ENCODE results near the gene GABRP.
"Not testable (repeated sequence)": the region's sequence is repeated elsewhere in the genome, so short reads cannot be mapped to it uniquely, and the experiment has no call there.

GABRP gene

DNA sequence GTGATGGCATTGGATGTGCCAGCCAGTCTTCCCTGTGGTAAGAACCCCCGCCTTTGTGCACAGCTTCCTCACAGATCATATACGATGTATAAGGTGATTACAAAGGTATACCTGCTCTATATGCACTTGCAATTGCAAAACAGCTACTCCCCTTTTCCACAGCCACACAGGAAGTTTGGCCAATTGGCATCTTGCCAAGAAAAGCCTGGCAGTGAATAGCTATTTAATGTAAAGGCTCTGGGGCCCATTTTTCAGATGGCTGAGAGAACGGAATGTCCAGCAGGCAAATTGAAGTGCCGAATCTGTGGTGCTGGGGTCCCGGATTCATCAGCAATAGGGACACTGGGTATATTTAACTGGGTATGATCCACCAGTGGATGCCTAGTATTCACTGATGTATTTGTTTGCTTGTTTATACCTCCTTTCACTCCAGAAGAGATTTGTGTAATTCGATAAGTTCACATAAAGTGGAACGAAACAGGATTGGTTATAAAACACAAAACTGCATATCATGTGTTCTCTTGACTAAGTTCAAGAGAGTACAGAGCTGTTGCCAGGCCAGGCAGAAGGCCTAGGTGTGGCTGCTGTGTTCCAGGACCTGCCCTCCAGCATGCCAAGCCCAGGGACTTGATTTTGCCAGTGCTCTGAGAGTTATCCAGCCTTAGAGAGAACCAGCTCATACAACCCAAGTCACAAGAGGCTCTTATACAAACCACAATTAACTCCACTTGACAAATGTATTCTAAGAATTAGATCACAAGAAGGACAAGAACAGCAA lies 27.7 kb upstream of the GABRP start:
- no peak for DNase-seq

DNA sequence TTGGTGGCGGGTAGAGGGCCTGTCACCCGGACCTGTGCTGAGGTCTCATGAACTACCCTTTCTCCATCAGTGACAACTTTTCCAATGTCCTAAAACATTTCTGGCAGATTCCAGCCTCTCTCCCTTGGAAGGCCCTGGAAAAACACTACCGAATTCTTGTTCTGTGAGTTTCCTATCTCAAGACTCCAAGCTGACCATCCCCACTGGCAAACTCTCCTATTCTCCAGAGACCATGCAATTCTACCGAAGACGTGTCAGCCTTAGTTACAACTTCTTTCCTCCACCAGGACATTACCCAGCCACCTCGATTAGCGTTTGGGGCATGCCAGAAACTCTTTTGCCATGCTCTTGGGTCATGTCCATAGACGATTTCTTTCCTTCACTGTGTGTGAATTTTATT lies 26.8 kb upstream of the GABRP start:
- DNase-seq, result no peak

DNA sequence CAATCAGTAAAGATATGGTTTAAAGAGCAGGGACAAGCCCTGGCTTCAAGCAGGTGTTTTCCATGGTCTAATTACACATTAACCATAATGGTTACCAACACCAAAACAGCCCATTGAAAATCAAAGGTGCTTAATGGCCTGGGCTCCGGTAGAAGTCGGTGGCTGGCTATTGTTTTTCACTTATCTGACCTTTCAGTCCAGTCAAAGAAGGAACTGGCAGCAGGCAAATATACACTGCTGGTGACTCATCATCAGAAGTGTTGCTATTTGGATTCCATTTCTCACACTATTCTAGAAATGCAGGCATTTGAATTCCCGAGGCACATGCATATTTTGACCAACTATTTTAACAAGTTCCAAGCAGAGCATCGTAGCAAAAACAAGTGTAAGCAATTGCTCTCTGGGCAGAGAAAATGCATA lies 26.3 kb upstream of the GABRP start:
- DNase-seq, result no peak

DNA sequence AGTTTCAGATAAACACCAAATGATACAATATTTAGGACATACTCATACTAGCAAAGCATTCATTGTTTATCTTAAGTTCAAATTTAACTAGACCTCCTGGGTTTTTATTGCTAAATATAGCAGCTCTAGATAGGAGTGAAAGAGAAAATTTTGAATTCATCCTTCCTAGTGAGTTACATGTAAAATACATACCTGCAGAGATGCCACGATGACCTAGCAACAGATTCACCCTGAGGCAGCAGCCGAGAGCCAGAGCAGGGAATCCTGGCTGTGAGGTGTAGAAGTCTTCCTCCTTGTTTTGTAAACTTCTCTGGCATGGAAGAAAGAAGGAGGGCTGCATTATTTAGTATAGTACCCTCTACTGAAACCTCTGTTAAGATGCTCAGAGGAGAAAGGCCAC lies 25.9 kb upstream of the GABRP start:
- no peak for DNase-seq

DNA sequence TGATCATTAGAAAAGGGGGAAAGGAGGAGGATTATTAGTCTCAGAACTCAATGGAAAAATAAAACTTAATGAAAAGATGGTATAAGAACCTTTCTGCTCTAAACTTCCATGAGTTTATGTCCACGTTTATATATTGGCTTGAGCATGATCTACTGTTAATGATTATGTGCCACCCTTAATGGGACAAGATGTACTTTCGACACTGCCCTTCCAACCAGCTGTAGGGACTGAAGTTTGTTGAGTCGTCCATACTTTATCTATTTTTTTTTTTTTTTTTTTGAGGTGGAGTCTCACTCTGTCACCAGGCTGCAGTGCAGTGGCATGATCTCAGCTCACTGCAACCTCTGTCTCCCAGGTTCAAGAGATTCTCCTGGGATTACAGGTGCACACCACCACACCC lies 25.0 kb upstream of the GABRP start:
- no peak for DNase-seq

DNA sequence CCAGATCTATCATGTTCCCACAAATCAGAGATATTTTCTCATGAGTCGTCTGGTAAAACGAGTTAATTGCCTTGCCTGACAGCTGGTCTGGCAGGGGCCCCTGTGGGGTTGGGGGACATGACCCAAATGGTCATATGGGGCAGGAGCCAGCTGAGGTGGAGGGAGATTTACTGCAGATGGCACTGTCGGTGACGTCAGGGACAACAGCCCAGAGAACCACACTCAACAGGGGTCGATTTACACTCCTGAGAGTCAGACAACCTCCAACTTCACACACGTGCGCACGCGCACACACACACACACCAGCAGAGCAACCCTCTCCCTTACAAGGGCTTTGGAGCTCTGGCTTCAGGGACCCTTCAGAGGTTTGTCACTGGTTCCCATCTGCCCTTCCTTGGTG lies 23.4 kb upstream of the GABRP start:
- no peak for DNase-seq

DNA sequence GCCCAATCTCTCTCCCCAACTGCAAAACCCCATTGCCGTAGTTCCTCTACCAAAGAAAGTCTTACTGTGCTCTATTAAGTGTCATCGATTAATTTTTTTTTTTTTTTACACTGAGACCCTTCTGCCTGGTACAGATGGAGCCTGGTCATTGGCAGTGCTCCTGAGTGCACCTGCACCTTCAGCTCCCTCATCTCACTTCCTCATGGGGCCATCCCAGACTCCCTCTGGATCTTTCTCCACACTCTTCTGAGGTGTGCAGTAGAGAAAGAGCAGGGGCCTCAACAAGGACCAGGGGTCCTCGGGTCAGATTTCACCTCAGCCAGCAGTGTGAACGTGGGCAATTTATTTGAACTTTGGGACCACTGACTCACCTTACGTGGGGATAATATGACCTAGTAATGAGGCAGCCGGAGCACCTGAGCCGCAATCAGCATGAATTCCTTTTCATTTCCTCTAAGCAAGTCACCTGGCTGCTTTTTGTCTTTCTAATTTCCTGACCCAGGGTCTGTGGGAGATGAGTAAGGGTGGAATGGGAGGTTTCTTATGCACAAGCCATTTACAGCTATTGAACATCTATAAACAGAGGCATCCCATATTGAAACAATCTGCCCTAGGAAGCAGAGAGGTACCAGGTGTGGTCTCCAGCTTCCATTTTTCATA lies 22.3 kb upstream of the GABRP start:
- DNase-seq, result no peak

DNA sequence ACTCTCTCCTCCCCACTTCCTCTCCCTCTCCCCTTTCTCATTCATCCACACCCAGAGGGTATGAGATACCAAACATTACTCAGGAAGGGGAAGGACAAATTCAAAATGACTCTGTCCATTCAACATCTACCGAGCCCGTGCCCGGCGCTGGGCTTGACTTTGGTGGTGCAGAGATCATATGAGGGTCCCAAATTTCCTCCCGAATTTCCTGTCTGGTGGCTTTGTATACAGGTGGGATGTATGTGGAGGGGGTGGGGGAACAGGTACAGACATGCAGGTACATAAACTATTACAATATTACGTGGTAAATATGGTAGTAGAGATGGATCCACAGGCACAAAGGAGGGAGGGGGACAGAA lies 21.8 kb upstream of the GABRP start:
- DNase-seq, result no peak

DNA sequence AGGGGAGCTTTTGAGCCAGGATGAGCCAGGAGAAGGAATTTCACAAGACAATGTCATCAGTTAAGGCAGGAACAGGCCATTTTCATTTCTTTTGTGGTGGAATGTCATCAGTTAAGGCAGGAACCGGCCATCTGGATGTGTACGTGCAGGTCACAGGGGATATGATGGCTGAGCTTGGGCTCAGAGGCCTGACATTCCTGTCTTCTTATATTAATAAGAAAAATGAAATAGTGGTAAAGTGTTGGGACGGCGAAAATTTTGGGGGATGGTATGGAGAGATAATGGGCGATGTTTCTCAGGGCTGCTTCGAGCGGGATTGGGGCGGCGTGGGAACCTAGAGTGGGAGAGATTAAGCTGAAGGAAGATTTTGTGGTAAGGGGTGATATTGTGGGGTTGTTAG lies 21.2 kb upstream of the GABRP start:
- DNase-seq, result not testable (repeated sequence)

DNA sequence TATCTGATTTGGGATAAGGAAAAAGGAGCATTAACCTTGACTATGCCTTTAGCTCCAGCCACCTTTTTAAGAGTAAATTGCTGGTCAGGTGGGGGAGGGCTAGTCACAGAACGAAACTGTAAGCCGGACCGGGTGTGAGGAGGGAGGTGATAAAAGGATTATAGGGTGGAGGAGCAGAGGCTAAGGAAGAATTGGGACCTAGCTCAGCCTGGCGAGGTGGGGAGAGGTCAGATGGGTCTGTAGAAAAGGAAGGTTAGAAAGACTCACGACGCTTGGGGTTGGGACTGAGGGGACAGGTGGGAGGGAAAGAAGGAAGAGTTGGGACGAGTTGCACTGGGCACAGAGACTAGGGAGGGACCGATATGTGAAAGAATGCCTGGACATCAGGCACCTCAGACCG lies 17.7 kb upstream of the GABRP start:
- DNase-seq, result not testable (repeated sequence)

DNA sequence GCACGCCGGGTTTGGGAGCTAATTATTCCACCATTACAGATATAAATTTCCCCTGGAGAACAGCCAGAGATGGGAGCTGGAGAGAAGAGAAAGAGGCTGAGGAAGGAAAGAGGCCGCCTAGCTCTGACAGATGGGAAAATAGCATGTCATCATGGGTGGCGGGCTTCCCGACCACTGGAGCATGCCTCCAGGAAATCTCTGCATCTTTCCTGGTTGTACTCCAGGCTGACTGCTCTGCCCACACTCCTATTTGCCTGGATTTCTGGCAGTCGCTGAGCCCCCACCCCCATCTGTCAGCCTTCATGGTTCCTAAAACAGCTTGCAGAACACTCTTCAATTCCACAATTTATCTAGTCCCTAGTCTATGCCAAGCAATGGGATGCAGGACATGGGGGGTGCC lies 14.3 kb upstream of the GABRP start:
- DNase-seq, result no peak

DNA sequence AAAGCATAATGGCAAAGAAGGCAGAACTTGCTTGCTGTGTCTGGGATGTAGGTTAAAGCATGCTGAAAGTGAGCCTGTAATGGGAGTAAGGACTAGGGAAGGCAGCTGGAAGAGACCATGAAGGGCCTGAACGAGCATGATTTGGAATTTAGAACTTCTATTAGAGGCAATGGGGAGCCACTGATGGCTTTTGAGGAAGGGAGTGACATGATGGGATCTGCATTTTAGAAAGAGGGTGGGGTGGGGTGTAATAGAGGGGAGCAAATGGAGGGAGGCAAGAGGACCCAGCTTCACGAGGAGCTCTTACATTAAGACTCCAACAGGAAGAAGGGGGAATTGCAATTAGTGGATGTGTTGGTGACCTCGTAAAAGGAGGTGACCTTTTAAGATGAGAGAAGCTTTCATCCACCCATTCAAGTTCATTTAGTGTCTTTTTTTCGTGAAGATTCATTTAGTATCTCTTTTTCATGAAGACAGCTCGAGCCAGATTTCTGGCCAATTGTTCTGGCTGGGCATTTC lies 13.6 kb upstream of the GABRP start:
- DNase-seq, result no peak

DNA sequence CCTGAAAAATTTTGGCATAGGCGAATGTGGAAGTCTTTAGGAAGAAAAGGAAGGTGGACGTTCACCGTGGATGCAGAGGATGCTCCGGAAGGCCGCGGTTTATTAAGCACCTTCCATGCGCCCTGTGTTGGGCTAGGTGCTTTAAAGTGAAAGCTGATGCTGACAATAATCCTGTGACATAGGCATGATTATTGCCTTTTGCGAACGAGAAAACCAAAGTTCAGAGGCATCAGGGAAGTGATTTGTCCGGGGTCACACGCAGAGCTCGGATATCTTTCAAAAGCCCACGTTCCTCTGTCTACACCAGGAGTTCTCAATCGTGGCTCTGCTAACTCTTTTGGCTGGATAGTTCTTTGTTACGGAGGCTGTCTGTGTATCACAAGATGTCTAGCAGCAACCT lies 12.0 kb upstream of the GABRP start:
- no peak for DNase-seq

DNA sequence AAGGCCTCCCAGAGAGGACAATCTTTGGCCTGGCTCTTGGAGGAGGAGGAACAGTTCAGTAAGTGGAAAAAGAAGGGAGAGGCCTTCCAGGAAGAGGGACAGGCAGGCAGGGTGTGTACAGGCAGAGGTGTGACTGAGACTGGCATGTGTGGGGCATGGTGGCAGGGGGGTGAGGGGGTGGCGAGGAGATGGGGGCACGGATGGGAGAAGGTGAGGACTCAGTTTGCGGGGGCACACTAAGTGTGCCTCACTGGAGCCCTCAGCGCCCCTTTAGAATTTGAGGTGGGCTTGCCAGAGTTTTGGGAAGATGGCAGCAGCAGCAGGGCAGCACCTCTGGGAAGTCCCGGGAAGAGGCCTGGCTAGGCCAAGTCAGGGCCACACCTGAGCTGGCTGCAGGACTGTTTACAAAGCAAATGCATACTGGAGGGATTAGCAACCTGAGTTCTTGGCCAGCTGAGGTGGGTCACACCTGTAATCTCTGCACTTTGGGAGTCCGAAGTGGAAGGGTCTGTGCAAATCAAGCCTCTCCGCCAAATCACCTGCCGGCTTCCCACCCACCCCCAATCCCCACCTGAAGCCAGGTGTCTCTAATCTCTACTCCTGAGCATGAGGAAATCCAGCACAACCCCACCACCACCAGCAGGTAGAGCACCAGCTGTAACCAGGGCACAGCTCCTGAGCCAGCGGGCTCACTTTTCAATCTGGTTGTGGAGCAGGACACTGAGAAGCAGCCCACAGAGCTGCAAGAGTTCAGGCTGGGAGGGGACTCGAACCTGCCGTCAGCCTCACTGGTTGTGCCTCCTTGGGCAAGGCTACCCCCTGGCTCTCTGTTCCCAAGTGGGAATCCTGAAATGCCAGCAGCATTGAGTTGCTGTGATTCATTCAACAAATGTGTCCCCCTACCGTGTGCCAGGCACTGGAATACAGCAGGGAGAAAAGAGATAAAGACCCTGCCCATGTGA lies 10.2 kb upstream of the GABRP start:
- no peak for DNase-seq

DNA sequence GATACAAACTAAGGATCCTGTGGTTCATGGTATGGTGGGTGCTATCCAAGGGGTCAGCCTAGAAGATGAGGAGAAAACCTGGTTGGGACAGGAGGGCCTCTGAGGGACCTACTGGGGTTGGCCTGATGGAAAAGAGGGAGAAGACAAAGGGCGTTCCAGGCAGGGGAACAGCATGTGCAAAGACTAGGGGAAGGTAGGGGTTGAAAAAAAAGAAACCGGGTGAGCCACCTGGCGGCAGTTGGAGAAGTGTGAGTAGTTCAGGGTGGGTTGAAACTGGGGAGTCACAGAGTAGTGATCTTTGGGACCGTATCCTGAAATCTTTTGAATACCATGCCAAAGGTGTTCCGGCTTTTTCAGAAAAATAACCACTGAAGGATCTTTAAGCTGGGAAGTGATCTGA lies 8.7 kb upstream of the GABRP start:
- DNase-seq, result no peak

DNA sequence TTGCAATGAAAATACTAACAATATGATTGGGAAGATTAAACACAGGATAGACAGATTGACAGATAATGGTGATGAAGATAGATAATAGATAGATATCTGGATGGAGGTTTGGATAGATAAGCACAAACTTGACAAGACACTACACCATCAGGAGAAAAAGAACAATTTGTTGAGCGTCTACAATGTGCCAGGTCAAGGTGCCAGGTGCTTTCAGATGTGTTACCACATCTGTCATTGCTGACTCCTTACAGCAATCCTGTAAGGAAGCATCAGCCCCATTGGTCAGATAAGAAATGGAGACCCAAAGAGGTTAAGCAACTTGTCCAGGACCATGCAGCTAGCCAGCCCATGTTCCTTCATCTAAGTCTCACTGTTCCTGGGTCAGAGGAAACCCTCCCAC lies 1.6 kb upstream of the GABRP start:
- DNase-seq, result no peak

DNA sequence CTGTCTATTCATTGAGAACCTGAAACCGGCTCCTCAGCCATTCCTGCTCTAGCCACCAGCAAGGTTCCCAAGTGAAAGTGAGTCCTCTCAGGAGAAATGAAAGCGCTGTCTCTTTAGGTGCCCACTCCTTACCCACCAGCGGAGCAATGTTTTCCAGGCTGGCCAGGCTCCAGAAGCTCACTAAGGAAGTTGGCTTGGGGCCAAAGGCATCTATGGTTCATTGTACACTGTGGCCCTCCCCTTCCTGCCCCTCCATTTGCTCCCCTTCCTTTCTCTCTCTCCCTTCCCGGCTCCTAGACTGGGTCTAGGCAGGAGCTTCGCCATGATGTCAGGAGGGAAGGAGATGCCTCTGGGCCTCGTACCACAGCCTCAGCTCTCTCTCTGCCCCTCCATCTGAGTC lies 1.1 kb upstream of the GABRP start:
- no peak for DNase-seq

DNA sequence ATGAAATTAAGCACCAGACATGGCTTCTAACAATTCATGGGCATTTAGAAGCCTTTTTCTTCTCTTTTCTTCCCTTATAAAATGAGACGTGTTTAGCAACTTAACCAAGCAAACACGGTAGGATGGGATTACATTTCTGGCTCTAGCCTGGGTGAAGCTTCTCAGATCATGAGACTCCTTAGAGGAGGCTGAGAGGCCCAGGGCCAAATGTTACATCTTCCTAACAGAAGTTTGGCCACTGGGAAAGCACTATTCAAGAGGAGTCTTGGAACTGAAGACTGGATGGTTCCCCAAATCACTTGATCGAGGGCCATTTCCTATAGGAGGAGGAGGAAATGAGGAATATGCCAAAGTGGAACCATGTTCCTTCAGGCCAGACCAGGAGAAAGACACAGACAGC lies 1.9 kb downstream of the GABRP start:
- DNase-seq, result no peak

DNA sequence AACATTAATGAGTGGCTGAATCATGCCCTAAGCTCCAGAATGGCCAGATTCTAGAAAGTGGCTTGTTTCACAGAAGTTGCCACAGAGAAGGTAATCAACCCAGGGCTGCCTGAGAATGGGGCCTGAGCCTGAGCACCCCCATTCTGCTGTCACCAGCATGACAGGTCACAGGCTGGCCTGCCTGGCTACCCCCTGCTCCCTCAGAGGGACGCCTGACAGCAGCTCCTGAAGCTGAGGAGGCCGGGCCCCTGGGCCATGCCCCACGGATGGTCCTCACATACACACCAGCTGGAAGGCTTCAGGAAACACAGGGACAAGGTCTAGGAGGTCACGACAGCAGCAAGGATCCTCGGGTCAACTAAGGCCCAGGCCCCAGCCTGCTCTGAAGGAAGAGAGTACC lies 3.7 kb downstream of the GABRP start:
- no peak for DNase-seq

DNA sequence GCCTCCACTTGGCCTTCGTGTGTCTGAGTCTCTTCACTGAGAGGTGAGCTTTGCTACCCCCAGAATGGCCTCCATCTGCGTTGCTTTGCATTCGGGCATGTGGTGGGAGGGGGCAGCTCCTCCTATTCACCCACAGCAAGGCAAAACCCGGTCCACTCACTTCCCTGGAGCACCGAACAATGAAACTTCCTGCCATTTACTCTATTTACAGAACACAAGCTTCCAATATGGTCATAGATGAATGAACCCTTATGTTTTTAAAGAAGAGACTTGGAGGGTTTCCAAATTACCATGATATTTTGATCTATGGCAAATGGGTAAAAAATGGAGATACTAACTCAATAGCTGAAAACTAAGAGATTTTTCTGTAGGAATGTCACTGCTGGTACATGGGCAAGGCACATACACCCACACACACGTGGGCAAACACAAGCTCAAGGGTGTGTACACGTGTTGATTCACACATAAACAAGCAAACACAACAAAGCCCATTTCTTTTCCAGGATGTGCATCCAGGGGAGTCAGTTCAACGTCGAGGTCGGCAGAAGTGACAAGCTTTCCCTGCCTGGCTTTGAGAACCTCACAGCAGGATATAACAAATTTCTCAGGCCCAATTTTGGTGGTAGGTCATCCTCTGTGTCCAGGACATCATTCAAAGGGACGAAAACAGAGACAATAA lies 5.2 kb downstream of the GABRP start:
- DNase-seq, result no peak

DNA sequence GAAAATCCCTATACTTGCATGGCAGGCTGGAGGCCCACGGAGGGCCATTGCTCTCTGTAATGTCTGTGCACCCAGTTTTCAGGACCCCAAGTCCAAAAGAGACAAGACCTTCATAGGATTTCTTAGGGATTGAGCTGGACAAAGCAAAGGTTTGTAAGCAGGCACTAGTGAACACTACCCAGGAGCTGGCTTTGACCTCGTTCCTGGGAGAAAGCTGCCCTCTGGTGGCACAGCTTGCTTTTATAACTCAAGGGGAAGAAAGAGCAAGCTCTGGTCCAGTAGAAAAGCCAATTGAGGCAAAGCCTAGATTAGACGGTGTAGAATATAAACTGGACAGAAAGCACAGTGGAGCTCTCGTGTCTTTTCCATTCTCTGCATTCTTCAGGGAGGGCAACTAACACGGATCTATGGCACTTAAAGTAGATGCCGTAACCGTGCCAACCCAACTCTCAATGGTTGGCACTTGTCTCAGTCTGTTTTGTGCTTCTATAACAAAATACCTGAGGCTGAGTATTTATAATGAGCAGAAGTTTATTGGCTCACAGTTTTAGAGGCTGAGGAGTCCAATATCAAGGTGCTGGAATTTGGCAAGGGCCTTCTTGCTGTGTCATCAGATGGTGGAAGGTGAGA lies 7.9 kb downstream of the GABRP start:
- DNase-seq, result no peak

DNA sequence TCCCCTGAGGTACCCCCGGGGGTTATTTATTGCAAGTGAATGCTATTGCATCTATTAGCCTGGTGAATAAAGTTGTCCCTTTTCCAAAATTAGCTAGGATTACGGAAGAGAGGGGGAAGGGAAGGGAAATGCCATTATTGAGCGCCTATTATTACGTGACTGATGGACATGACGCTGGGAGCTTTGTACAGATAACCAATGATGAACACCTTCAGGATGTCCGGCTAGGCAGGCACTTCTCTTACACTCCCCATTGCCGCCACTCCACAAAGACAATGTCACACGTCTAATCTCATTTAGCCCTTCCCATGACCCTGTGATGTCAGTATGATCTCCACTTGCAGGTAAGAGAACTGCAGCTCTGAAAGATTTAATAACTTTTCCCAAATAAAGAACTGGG lies 9.4 kb downstream of the GABRP start:
- DNase-seq, result no peak

DNA sequence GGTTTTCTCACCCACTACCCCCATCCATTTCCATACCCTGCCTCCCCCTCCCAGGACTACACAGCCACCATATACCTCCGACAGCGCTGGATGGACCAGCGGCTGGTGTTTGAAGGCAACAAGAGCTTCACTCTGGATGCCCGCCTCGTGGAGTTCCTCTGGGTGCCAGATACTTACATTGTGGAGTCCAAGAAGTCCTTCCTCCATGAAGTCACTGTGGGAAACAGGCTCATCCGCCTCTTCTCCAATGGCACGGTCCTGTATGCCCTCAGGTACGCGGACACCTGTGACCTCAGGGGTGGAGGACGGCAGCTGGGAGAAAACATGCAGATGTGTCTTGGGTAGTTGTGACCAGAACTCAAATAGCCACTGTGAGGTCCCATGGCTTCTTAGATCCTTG lies 11.6 kb downstream of the GABRP start:
- no peak for DNase-seq

Measured in CD4-positive, alpha-beta T cell treated with Interleukin-12 subunit alpha and Interleukin-12 subunit beta, for 1 hour (primary cell).